Vagina (tissue), 2 donors: ENCODE results near the gene JADE3.

Experiments
- POLR2A ChIP-seq, 2 donors: fragments of 450-650 bp; IDR thresholded peaks; one replicate each; pipeline ENCODE4 v1.6.1; 2017; ENCODE audit warnings: antibody characterized with exemption in 2 of 2, mild to moderate bottlenecking in 2 of 2, moderate library complexity in 2 of 2
- POLR2AphosphoS5 ChIP-seq, 2 donors: sonication (generic); formaldehyde crosslinking; IDR thresholded peaks; one replicate each; pipeline ENCODE4 v1.9.0; 2017; ENCODE audit warnings: antibody characterized with exemption in 2 of 2, mild to moderate bottlenecking in 2 of 2, low read depth in 1 of 2; ENCODE audit not compliant: insufficient read depth in 1 of 2
- TF ChIP-seq, protein P1 (sequence below), 3 experiments: fragments of 450-650 bp in 2 of 3; fragments of 200-600 bp in 1 of 3; sonication (generic) in 1 of 3; IDR thresholded peaks; one replicate each; pipeline ENCODE4 v1.5.1; 2017 to 2019; ENCODE audit warnings: antibody characterized with exemption in 3 of 3, mild to moderate bottlenecking in 2 of 3, moderate library complexity in 2 of 3

- TF ChIP-seq, protein P1, sequence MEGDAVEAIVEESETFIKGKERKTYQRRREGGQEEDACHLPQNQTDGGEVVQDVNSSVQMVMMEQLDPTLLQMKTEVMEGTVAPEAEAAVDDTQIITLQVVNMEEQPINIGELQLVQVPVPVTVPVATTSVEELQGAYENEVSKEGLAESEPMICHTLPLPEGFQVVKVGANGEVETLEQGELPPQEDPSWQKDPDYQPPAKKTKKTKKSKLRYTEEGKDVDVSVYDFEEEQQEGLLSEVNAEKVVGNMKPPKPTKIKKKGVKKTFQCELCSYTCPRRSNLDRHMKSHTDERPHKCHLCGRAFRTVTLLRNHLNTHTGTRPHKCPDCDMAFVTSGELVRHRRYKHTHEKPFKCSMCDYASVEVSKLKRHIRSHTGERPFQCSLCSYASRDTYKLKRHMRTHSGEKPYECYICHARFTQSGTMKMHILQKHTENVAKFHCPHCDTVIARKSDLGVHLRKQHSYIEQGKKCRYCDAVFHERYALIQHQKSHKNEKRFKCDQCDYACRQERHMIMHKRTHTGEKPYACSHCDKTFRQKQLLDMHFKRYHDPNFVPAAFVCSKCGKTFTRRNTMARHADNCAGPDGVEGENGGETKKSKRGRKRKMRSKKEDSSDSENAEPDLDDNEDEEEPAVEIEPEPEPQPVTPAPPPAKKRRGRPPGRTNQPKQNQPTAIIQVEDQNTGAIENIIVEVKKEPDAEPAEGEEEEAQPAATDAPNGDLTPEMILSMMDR (IDR thresholded peaks at IDR 0.05) = no peak
- TF ChIP-seq POLR2A (IDR thresholded peaks at IDR 0.05) (no peak), POLR2AphosphoS5 (IDR thresholded peaks at IDR 0.05; ENCODE audit: insufficient read depth in 1 of 2, low read depth in 1 of 2) (no peak)
Observed at GRCh38 chrX:47068214-47068613, 156.0 kb downstream of the JADE3 start.
